Neuronal stem cell (in vitro differentiated cells): Measurements from ENCODE around the gene BAD.
A peak's percentile ranks its signal among the peaks of the same experiment; 100 is the strongest.

Experiments
- DNase-seq: peaks from one replicate; pipeline ENCODE4 v3.0.0-alpha.2; 2013; ENCODE audit warnings: low spot score
- H2AFZ ChIP-seq: one replicate; pipeline ENCODE4 v1.6.1; 2013; ENCODE audit warnings: mild to moderate bottlenecking, low read length, inconsistent platforms
- H2AK5ac ChIP-seq: 2 replicates; pipeline ENCODE4 v1.6.1; 2013; ENCODE audit warnings: low read depth, mild to moderate bottlenecking, inconsistent platforms, low read length, moderate library complexity, mixed read lengths
- H2BK120ac ChIP-seq: 2 replicates; pipeline ENCODE4 v1.6.1; 2013; ENCODE audit warnings: low read depth, mild to moderate bottlenecking, inconsistent platforms, low read length, moderate library complexity, mixed read lengths
- H2BK12ac ChIP-seq: one replicate; pipeline ENCODE4 v1.6.1; 2013; ENCODE audit warnings: low read length, inconsistent platforms
- H2BK15ac ChIP-seq: 2 replicates; pipeline ENCODE4 v1.6.1; 2013; ENCODE audit warnings: mild to moderate bottlenecking, low read length, inconsistent platforms, mixed read lengths
- H2BK5ac ChIP-seq: one replicate; pipeline ENCODE4 v1.6.1; 2013; ENCODE audit warnings: inconsistent platforms, mild to moderate bottlenecking, low read length, moderate library complexity
- H3K14ac ChIP-seq: one replicate; pipeline ENCODE4 v1.6.1; 2013; ENCODE audit warnings: low read length, inconsistent platforms
- H3K18ac ChIP-seq: 2 replicates; pipeline ENCODE4 v1.6.1; 2013; ENCODE audit warnings: low read length, inconsistent platforms
- H3K23ac ChIP-seq: 2 replicates; pipeline ENCODE4 v1.6.1; 2013; ENCODE audit warnings: low read depth, mild to moderate bottlenecking, mixed read lengths, low read length, inconsistent platforms; ENCODE audit not compliant: poor library complexity
- H3K27ac ChIP-seq: replicated peaks from 3 replicates; pipeline ENCODE4 v1.5.1; 2013; ENCODE audit warnings: low read length, inconsistent platforms
- H3K27me3 ChIP-seq, 3 experiments: 2 replicates each; pipeline ENCODE4 v1.6.1; 2013; ENCODE audit warnings: low read length in 3 of 3, mild to moderate bottlenecking in 2 of 3, inconsistent platforms in 1 of 3, low read depth in 1 of 3, mixed read lengths in 1 of 3, moderate library complexity in 1 of 3; ENCODE audit not compliant: control insufficient read depth in 3 of 3, insufficient read depth in 3 of 3
- H3K36me3 ChIP-seq, 2 donors: replicated peaks in 1 of 2; 2 replicates each; pipeline ENCODE4 v1.6.1; 2013; ENCODE audit warnings: low read length in 2 of 2; ENCODE audit not compliant: control insufficient read depth in 2 of 2, insufficient read depth in 2 of 2
- H3K4ac ChIP-seq: 2 replicates; pipeline ENCODE4 v1.6.1; 2013; ENCODE audit warnings: inconsistent platforms, mild to moderate bottlenecking, low read length, moderate library complexity
- H3K4me1 ChIP-seq, 2 donors: 1 replicate in 1 of 2; 2 replicates in 1 of 2; pipeline ENCODE4 v1.6.1; 2013; ENCODE audit warnings: low read length in 2 of 2, low read depth in 1 of 2; ENCODE audit not compliant: control insufficient read depth in 2 of 2, insufficient read depth in 1 of 2
- H3K4me2 ChIP-seq: one replicate; pipeline ENCODE4 v1.6.1; 2013; ENCODE audit warnings: mild to moderate bottlenecking, low read length, inconsistent platforms; ENCODE audit not compliant: insufficient read depth, poor library complexity, severe bottlenecking
- H3K4me3 ChIP-seq, 2 donors: 2 replicates each; pipeline ENCODE4 v1.5.1; 2013; ENCODE audit warnings: low read length in 2 of 2, mild to moderate bottlenecking in 2 of 2, inconsistent platforms in 1 of 2, moderate library complexity in 1 of 2
- H3K79me1 ChIP-seq: one replicate; pipeline ENCODE4 v1.6.1; 2013; ENCODE audit warnings: low read depth, mild to moderate bottlenecking, inconsistent platforms, low read length, moderate library complexity
- H3K9ac ChIP-seq: one replicate; pipeline ENCODE4 v1.6.1; 2013; ENCODE audit warnings: mild to moderate bottlenecking, low read depth, low read length, inconsistent platforms; ENCODE audit not compliant: poor library complexity
- H3K9me3 ChIP-seq, 2 donors: replicated peaks in 1 of 2; 2 replicates each; pipeline versions ENCODE3 to v1.6.1; 2013; ENCODE audit warnings: low read length in 2 of 2, mild to moderate bottlenecking in 2 of 2, inconsistent platforms in 1 of 2, low read depth in 1 of 2, mixed read lengths in 1 of 2, moderate library complexity in 1 of 2; ENCODE audit not compliant: control insufficient read depth in 2 of 2, insufficient read depth in 1 of 2
- H4K8ac ChIP-seq: one replicate; pipeline ENCODE4 v1.6.1; 2013; ENCODE audit warnings: low read depth, mild to moderate bottlenecking, inconsistent platforms, low read length, moderate library complexity
- H4K91ac ChIP-seq: one replicate; pipeline ENCODE4 v1.6.1; 2013; ENCODE audit warnings: low read length, low read depth, mild to moderate bottlenecking, inconsistent platforms; ENCODE audit not compliant: poor library complexity
- WGBS, 2 donors: extraction: QIAGEN DNeasy Blood & Tissue Kit; methylation state at CpG; one replicate each; pipeline ENCODE4 v1.1.7; 2013; ENCODE audit warnings: missing lambda C conversion rate in 2 of 2, mixed read lengths in 1 of 2; ENCODE audit not compliant: insufficient read length in 2 of 2, insufficient replicate concordance in 1 of 2; ENCODE audit errors: extremely low coverage in 2 of 2; 5-methylcytosine and 5-hydroxymethylcytosine counted together

Gene BAD

DNA sequence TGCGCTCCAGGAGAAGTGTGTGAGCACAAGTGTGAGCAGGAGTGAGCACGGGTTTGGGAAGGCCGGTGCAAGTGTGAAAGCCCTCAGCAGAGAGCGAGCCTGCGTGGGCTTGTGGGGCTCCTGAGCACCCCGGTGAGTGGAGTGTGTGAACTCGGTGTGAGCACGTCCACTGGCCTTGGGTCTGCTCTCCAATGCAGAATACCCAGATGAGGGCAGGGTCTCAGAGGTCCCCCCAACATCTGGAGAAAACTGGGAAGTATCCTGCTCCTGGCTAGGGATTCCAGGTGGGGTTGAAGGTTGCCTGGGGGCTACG is 22.1 kb upstream of the BAD start:
- H3K36me3 ChIP-seq: peaks cover 3 to 10% of the 10 kb centered on the region in 2 donors
- no peak overlapping the region for H4K91ac ChIP-seq
- peaks cover 10% of the 10 kb centered on the region for H3K79me1 ChIP-seq
- H2BK5ac ChIP-seq: peak overlapping the region; percentile 7
- no peak overlapping the region for H3K4ac ChIP-seq
- peak overlapping the region; percentile 91 for H3K4me2 ChIP-seq
- H3K4me3 ChIP-seq: peak overlapping the region; percentile 88 to 92
- H3K4me1 ChIP-seq: peaks cover 9 to 12% of the 10 kb centered on the region in 2 donors
- H4K8ac ChIP-seq: no peak overlapping the region
- H3K27me3 ChIP-seq: peaks cover 0 to 17% (median 5%) of the 10 kb centered on the region in 3 experiments
- H3K14ac ChIP-seq: no peak overlapping the region
- DNase-seq: no peak
- H3K23ac ChIP-seq: peak overlapping the region; percentile 95
- H2AK5ac ChIP-seq: no peak overlapping the region
- no CpG with 5 or more reads among the region's 9 CpGs for WGBS, 2 donors
- no peak overlapping the region for H3K27ac ChIP-seq
- peak overlapping the region; percentile 75 for H2BK12ac ChIP-seq
- H2BK120ac ChIP-seq: no peak overlapping the region
- no peaks in the 10 kb centered on the region for H3K9me3 ChIP-seq
- peak overlapping the region; percentile 94 for H2AFZ ChIP-seq
- peak overlapping the region; percentile 97 for H3K9ac ChIP-seq
- peak overlapping the region; percentile 3 for H2BK15ac ChIP-seq
- H3K18ac ChIP-seq: peak overlapping the region; percentile 82

DNA sequence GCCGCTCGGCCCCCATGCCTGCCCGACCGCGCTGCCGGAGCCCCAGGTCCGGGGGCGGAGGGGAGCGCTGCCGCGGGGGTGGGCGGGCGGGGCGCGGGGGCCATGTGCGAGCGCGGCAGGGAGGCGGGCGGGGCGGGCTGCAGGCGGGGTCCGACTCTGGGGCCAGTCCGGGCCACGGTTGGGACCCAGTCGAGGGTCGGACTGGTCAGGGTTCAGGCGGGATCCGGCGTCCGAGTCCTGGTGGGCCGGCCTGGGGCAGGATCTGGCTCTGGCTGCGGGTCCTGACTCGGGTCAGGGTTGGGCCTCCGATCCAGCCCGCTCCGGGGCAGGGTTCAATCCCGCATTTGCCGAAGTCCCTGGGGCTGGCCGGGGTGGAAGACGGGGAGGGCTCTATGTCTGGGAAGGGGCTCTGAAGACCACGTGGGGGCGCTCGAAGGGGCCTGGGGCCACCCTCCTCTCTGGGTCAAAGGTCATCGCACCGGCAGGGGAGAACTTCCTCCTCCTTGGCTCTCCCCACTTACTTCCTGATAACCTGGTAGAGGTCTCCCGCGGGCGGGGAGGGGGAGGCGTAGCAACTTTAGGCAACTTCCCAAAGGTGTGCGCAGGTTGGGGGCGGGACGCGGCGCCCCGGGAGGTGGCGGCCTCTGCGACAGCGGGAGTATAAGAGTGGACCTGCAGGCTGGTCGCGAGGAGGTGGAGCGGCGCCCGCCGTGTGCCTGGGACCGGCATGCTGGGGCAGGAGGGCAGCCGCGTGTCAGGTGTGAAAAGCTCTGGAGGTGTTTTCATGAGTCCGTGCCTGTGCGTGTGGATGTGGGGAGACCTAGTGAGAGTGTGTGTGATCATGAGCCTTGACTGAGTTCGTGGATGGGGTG is 21.5 kb upstream of the BAD start:
- Histone ChIP-seq H2AFZ (peak overlapping the region; percentile 94), H3K4me3 (peak overlapping the region; percentile 88 to 92), H3K14ac (peak overlapping the region; percentile 71), H3K18ac (peak overlapping the region; percentile 98), H3K36me3 (peaks cover 3 to 9% of the 10 kb centered on the region in 2 donors), H4K8ac (no peak overlapping the region), H3K4me2 (peak overlapping the region; percentile 91), H2AK5ac (no peak overlapping the region), H3K23ac (peak overlapping the region; percentile 95), H2BK120ac (no peak overlapping the region), H2BK5ac (peak overlapping the region; percentile 7), H2BK12ac (peak overlapping the region; percentile 75), H3K4me1 (peaks cover 9 to 12% of the 10 kb centered on the region in 2 donors), H3K9ac (peak overlapping the region; percentile 97), H3K9me3 (no peaks in the 10 kb centered on the region), H4K91ac (no peak overlapping the region), H3K27me3 (peaks cover 0 to 17% (median 5%) of the 10 kb centered on the region in 3 experiments), H3K4ac (no peak overlapping the region), H3K27ac (peak overlapping the region; percentile 84), H2BK15ac (peak overlapping the region; percentile 3), H3K79me1 (peaks cover 10% of the 10 kb centered on the region)
- no CpG with 5 or more reads among the region's 71 CpGs for WGBS, 2 donors
- peak; percentile 67 for DNase-seq

DNA sequence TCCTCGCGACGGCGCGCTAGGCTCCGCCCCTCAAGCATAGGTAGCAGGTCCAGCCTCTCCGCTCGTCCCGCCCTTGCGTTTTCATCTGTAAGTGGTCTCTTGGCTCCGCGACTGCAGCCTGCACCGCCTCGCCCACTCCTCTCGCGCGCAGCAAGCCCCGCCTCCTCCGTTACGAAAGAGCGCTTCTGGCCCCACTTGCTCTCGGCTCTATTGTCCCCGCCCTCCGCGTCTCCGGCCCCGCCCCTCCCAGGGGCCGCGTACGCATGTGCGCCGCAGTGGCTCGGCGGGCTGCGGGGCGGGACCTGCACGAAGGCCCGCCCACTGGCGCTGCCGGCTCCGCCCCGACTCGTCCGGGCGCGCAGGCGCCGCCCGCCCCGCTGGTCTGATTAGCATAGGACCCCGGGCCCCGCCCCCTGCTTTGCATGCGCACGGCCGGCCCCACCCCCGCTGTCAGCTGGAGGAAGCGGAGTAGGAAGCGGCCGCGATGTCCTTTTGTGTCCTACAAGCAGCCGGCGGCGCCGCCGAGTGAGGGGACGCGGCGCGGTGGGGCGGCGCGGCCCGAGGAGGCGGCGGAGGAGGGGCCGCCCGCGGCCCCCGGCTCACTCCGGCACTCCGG is 20.7 kb upstream of the BAD start, which contains the start of gene ESRRA:
TSS of gene ESRRA (plus strand) at position 450 of the 616 bp plus-strand sequence. CDS start 1,656 bp downstream, outside the sequence.
- peak within 1 kb of the TSS; percentile 71 for H3K14ac ChIP-seq
- peak within 1 kb of the TSS; percentile 77 for H2AK5ac ChIP-seq
- peak within 1 kb of the TSS; percentile 94 for H2AFZ ChIP-seq
- peak within 1 kb of the TSS; percentile 75 for H2BK12ac ChIP-seq
- no peak within 1 kb of the TSS for H4K91ac ChIP-seq
- H3K23ac ChIP-seq: peak within 1 kb of the TSS; percentile 95
- H3K36me3 ChIP-seq: peaks cover 3 to 6% of the 10 kb centered on the region in 2 donors
- H3K9me3 ChIP-seq: no peaks in the 10 kb centered on the region
- H3K4ac ChIP-seq: no peak within 1 kb of the TSS
- H2BK120ac ChIP-seq: no peak within 1 kb of the TSS
- peak; percentile 99 for DNase-seq
- H2BK15ac ChIP-seq: peak within 1 kb of the TSS; percentile 79
- no peak within 1 kb of the TSS for H4K8ac ChIP-seq
- H3K27ac ChIP-seq: peak within 1 kb of the TSS; percentile 84
- no CpG with 5 or more reads among the region's 81 CpGs for WGBS, 2 donors
- peak within 1 kb of the TSS; percentile 98 for H3K18ac ChIP-seq
- peak within 1 kb of the TSS; percentile 93 for H3K4me2 ChIP-seq
- H3K79me1 ChIP-seq: peaks cover 10% of the 10 kb centered on the region
- H3K4me1 ChIP-seq: peaks cover 12 to 16% of the 10 kb centered on the region in 2 donors
- H3K9ac ChIP-seq: peak within 1 kb of the TSS; percentile 97
- peak within 1 kb of the TSS; percentile 42 for H2BK5ac ChIP-seq
- peaks cover 5 to 25% (median 12%) of the 10 kb centered on the region in 3 experiments for H3K27me3 ChIP-seq
- peak within 1 kb of the TSS; percentile 88 to 92 for H3K4me3 ChIP-seq
